Adrenal gland (tissue), 12 donors: ENCODE data around the gene PDPR. TPM values are rescaled to one million over a fixed set of nuclear protein-coding genes. Genes with fewer than 3 reads are reported as not detected.

Source experiments
- DNase-seq, 7 donors: peaks; one replicate each; pipeline ENCODE4 v3.0.0-alpha.2; 2019 to 2020
- H3K27ac ChIP-seq, 5 donors: fragments of 200-600 bp; sonication (generic) in 4 of 5; 1 replicate in 3 of 5; 2 replicates in 2 of 5; pipeline versions ENCODE4 v1.5.1 to v1.8.0; 2016 to 2020; ENCODE audit warnings: mild to moderate bottlenecking in 1 of 5
- H3K27me3 ChIP-seq: fragments of 200-600 bp; 2 replicates; pipeline ENCODE4 v1.8.0; 2021
- H3K36me3 ChIP-seq, 2 donors: fragments of 200-600 bp; replicated peaks in 1 of 2; 1 replicate in 1 of 2; 2 replicates in 1 of 2; pipeline versions ENCODE4 v1.5.1 to v1.8.0; 2018 to 2022
- H3K4me1 ChIP-seq, 2 donors: fragments of 200-600 bp; replicated peaks in 1 of 2; 1 replicate in 1 of 2; 2 replicates in 1 of 2; pipeline versions ENCODE4 v1.5.1 to v1.8.0; 2018 to 2021
- H3K4me3 ChIP-seq, 4 donors: fragments of 200-600 bp; sonication (generic) in 3 of 4; one replicate each; pipeline ENCODE4 v1.5.1; 2016 to 2018
- H3K9me3 ChIP-seq, 3 donors: fragments of 200-600 bp; sonication (generic) in 1 of 3; replicated peaks in 1 of 3; 1 replicate in 2 of 3; 2 replicates in 1 of 3; pipeline versions ENCODE4 v1.5.1 to v1.8.0; 2016 to 2021
- POLR2A ChIP-seq, 2 donors: fragments of 450-650 bp; IDR thresholded peaks; one replicate each; pipeline ENCODE4 v1.6.1; 2017; ENCODE audit warnings: antibody characterized with exemption in 2 of 2, mild to moderate bottlenecking in 2 of 2, moderate library complexity in 1 of 2
- WGBS, 4 donors: extraction: QIAGEN DNeasy Blood & Tissue Kit in 2 of 4; methylation state at CpG; one replicate each; pipeline versions ENCODE4 v1.1.5 to v1.1.7; 2013 to 2017; 5-methylcytosine and 5-hydroxymethylcytosine counted together
- intact Hi-C, 2 donors: fragments of 100-400 bp; cut with DNase I; formaldehyde crosslinking; loops; one replicate each; pipeline versions ENCODE4 v1.14.1 to v1.15.0; 2022 to 2023
- polyA plus RNA-seq, 3 donors: library from polyadenylated mRNA; stranded (reverse); fragments of 200-250 nt in 2 of 3; fragments of 350-450 nt in 1 of 3; fragmentation: Illumina TruSeq in 1 of 3; extraction: RNeasy Lipid Tissue Mini Kit (QIAGEN cat#74804) in 1 of 3; gene quantifications; one replicate each; pipeline ENCODE4 v1.2.3, GENCODE V29; 2013 to 2014
- total RNA-seq, 9 donors: library from RNA; depleted of rRNA in 4 of 9; stranded (reverse); fragments of >200 nt in 4 of 9; fragments of 120-200 nt in 1 of 9; fragmentation: NEBNext Ultra II Directional in 1 of 9; extraction: Animal tissue kit (Norgen Biotek cat#: 25700) in 1 of 9; gene quantifications; one replicate each; pipeline versions ENCODE4 v1.1.0 to v1.2.4, GENCODE V29; 2013 to 2023
- TF ChIP-seq, protein P1 (sequence below), 6 experiments: fragments of 450-650 bp in 4 of 6; fragments of 200-600 bp in 2 of 6; sonication (generic) in 1 of 6; IDR thresholded peaks; 1 replicate in 5 of 6; 2 replicates in 1 of 6; pipeline versions ENCODE4 v1.5.1 to v1.8.0; 2016 to 2021; ENCODE audit warnings: antibody characterized with exemption in 6 of 6, mild to moderate bottlenecking in 2 of 6, moderate library complexity in 1 of 6
- donor health status: healthy with polysubstance abuse.
- donor health status: Bipolar disorder and iron deficiency.
- donor health status: DM: yes; HTN: yes; CAD: no.
- donor health status: DM: no; HTN: no; CAD: no.
- donor health status: DM: no; HTN: no; CAD: no.
- donor health status: DM: yes; HTN: yes; CAD: no.

Gene PDPR
- total and polyA plus RNA-seq, 12 donors: 8.2 to 58.7 (median 25.3) TPM

- no peak overlapping the region for H3K4me3 ChIP-seq
- peaks cover 0 to 86% of the 10 kb centered on the region in 2 donors for H3K36me3 ChIP-seq
- no peak for TF ChIP-seq POLR2A (IDR thresholded peaks at IDR 0.05)
- TF ChIP-seq, protein P1, sequence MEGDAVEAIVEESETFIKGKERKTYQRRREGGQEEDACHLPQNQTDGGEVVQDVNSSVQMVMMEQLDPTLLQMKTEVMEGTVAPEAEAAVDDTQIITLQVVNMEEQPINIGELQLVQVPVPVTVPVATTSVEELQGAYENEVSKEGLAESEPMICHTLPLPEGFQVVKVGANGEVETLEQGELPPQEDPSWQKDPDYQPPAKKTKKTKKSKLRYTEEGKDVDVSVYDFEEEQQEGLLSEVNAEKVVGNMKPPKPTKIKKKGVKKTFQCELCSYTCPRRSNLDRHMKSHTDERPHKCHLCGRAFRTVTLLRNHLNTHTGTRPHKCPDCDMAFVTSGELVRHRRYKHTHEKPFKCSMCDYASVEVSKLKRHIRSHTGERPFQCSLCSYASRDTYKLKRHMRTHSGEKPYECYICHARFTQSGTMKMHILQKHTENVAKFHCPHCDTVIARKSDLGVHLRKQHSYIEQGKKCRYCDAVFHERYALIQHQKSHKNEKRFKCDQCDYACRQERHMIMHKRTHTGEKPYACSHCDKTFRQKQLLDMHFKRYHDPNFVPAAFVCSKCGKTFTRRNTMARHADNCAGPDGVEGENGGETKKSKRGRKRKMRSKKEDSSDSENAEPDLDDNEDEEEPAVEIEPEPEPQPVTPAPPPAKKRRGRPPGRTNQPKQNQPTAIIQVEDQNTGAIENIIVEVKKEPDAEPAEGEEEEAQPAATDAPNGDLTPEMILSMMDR (IDR thresholded peaks at IDR 0.05): no peak
- H3K27ac ChIP-seq: no peak overlapping the region
- 79 to 83% (median 81%) methylated on average over 7 of the region's 7 CpGs for WGBS, 4 donors
- H3K27me3 ChIP-seq: no peaks in the 10 kb centered on the region
- H3K4me1 ChIP-seq: no peaks in the 10 kb centered on the region
- peak in 2 of 7 donors; percentile 18 to 55 for DNase-seq
- no peaks in the 10 kb centered on the region for H3K9me3 ChIP-seq
- intact Hi-C loops: loop anchor here in 1 of 2 donors (10.0 kb wide), 1 partner anchor 96 kb away; the partner anchor contains the start of gene EXOSC6
Measured at GRCh38 chr16:70158261-70158939, 44.3 kb downstream of the PDPR start.

DNA sequence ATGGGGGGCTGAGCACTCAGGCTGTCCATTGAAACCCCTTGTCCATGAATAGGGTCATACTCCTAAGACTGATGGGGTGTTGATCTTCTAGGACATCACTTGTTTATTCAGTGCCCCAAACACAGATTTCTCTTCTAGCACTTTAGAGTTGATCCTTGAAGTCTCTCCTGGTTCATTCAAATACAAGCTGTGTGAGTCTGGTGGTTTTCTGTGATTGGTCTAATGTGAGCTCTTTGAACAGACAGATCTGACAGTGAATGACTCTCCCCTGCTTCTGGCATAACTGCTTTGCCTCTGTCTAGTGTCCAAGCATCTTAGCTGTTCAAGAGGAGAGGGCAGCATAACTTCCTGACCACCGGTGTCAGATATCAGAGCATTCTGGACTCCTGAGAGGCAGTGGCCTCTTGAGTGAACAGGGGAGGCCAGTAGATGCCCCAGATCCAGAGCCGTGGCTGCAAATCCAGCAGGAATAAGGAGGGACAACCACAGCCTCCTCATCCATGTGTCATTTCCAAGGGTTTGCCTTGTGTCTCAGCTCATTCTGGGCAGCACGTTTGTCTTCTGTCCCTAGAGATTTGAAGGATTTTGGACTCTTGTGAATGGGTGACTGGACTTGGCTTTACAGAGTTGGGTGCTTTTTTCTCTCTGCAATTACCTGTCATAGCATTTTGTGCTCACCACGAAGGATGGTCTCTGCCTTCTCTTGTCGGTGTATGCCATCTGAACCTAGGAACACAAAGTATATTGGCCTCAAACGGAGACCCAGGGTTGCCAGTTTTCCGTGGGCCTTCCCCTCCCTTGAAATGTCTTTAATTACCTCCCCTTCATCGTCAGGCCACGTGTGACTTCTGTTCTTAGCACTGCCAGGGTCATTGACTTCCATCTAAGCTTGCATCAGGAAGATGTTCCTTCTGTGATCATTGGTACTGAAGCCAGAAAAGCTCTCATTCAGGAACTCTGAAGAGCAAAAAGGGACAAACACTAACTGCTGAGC lies 45.5 kb downstream of the PDPR start:
- 68 to 81% (median 72%) methylated on average over 9 of the region's 9 CpGs for WGBS, 4 donors
- Histone ChIP-seq H3K36me3 (peaks cover 0 to 73% of the 10 kb centered on the region in 2 donors), H3K4me1 (no peaks in the 10 kb centered on the region), H3K4me3 (no peak overlapping the region), H3K27ac (no peak overlapping the region), H3K27me3 (no peaks in the 10 kb centered on the region), H3K9me3 (no peaks in the 10 kb centered on the region)
- TF ChIP-seq, protein P1 (IDR thresholded peaks at IDR 0.05): no peak
- no peak for TF ChIP-seq POLR2A (IDR thresholded peaks at IDR 0.05)
- intact Hi-C loops: loop anchor here in 1 of 2 donors (10.0 kb wide), 1 partner anchor 95 kb away; the partner anchor contains the start of gene EXOSC6
- peak in 1 of 7 donors; percentile 47 for DNase-seq

- peak in 1 of 7 donors; percentile 46 for DNase-seq
- H3K4me1 ChIP-seq: no peaks in the 10 kb centered on the region
- H3K27ac ChIP-seq: no peak overlapping the region
- peaks cover 0 to 67% of the 10 kb centered on the region in 2 donors for H3K36me3 ChIP-seq
- TF ChIP-seq, protein P1 (IDR thresholded peaks at IDR 0.05): no peak
- no peak for TF ChIP-seq POLR2A (IDR thresholded peaks at IDR 0.05)
- intact Hi-C loops: no loop called here
- 84 to 92% (median 89%) methylated on average over 6 of the region's 6 CpGs for WGBS, 4 donors
- H3K9me3 ChIP-seq: no peaks in the 10 kb centered on the region
- H3K27me3 ChIP-seq: no peaks in the 10 kb centered on the region
- no peak overlapping the region for H3K4me3 ChIP-seq
Measured at GRCh38 chr16:70160388-70160787, 46.3 kb downstream of the PDPR start.

- DNase-seq: peak in 1 of 7 donors; percentile 49
- TF ChIP-seq, protein P1 (IDR thresholded peaks at IDR 0.05): no peak
- TF ChIP-seq POLR2A (IDR thresholded peaks at IDR 0.05): no peak
- intact Hi-C loops: no loop called here
- Histone ChIP-seq H3K4me3 (no peak overlapping the region), H3K4me1 (no peaks in the 10 kb centered on the region), H3K9me3 (no peaks in the 10 kb centered on the region), H3K27ac (no peak overlapping the region), H3K27me3 (no peaks in the 10 kb centered on the region), H3K36me3 (peaks cover 0 to 63% of the 10 kb centered on the region in 2 donors)
- WGBS, 4 donors: 93 to 99% (median 96%) methylated on average over 6 of the region's 6 CpGs
Measured at GRCh38 chr16:70160821-70161220, 46.7 kb downstream of the PDPR start.
